Measurements from ENCODE around the gene WDR7.

Gene WDR7

DNA sequence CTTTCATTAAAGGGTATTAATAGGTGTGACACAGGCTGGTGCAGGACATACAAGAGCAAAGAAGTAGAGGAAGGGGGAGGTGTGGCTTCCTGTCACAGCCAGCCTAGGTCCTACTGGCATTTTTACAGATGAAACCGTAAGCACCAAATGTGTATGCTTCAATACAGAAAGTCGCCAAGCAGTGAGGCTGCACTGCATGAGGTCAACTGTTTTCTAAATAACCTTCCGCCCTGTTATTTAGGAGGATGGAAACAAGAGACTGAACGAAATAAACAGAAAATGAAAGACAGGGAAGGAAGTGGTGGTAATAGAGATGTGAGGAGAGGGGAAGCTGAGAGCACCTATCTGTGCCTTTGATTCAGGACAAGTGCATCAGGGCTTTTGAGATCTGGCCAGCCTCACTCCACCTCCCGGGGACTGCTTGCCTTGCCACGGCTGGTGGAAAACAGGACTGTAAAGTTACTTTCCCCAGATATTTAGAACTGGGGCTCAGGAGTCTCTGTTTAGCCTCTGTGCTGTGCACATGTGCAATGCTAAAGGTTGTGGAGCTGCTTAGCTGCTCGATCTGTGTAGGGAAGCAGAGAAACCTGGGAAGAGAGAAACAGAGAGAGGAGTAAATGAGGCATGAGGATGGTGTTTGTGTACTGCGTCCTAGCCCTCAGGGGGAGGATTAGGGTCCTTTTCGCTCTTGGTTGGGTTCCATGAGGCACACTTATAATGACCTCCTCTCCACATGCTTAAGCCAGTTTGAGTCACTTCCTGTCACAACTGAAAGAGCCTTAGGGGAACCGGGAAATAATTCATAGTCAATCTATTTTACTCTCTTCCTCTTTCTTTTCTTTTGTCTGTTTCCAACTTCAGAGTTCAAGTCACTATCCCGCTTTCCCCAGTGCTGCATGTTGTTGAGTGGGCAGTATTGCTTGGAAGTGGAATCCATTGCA is 433.4 kb downstream of the WDR7 start:
- no peak for DNase-seq

DNA sequence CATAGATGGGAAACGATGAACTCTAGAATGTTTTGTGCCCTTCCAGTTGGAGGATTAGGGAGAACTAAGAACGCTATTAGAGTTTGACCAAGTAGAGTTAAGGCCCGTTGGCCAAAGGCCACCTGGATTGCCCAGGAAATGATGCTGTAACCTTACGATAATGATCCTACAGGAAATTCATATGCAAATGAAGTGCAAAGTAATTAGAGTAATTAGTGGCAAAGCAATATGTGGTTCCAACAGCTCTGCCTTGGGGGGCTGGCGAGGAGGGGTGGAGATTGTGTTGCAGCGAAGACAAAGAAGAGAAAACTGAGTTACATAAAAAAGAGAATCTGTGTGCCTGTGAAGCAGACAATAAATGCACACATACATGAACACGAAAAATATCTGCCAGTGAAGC is 434.2 kb downstream of the WDR7 start:
- no peak for DNase-seq

GRCh38 chr18:57086163-57086562 is 435.0 kb downstream of the WDR7 start:
- DNase-seq: no peak
